HFF-Myc (cell line): ENCODE results near the gene MTM1.
A peak's percentile ranks its signal among the peaks of the same experiment; 100 is the strongest.

Experiments
- DNase-seq: peaks from one replicate; pipeline ENCODE4 v3.0.0-alpha.2; 2011; ENCODE audit warnings: low read depth; ENCODE audit errors: extremely low read depth
- H3K4me3 ChIP-seq: replicated peaks from 2 replicates; pipeline ENCODE4 v1.5.1; 2011; ENCODE audit warnings: low read depth, mild to moderate bottlenecking, control low read depth, low read length
- CTCF ChIP-seq: IDR thresholded peaks from 2 replicates; pipeline ENCODE4 v1.5.1; 2012; ENCODE audit warnings: mild to moderate bottlenecking, low read depth, low read length, control low read depth; ENCODE audit errors: missing control alignments

The MTM1 gene

DNA sequence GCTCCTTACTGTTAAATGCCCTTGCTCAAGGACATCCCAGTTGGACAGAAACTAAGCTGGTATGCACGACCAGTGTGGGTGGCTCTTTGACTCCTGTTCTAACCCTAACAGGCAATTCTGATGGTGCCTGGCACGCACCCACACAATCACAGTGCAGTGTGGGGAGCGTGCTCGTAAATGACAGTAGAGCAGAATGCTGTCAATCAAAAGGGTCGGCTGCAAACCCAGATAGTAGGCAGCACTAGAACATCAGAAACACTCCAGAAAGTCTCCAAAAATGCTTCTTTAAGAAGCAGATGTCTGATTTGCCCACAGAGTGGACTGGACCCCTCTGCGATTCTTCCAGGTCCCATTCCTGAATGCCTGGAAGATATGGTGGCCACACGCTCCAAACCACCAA, 37.6 kb upstream of the MTM1 start:
- no peak for DNase-seq
- TF ChIP-seq CTCF = no peak
- no peak overlapping the region for H3K4me3 ChIP-seq

GRCh38 chrX:150531467-150531866, 37.0 kb upstream of the MTM1 start:
- no peak for TF ChIP-seq CTCF
- H3K4me3 ChIP-seq = no peak overlapping the region
- no peak for DNase-seq

GRCh38 chrX:150533863-150534262, 34.6 kb upstream of the MTM1 start:
- DNase-seq = no peak
- no peak overlapping the region for H3K4me3 ChIP-seq
- no peak for TF ChIP-seq CTCF

- DNase-seq = no peak
- peak; percentile 16 for TF ChIP-seq CTCF
- H3K4me3 ChIP-seq = no peak overlapping the region
Observed at GRCh38 chrX:150536455-150537116, 31.8 kb upstream of the MTM1 start.

DNA sequence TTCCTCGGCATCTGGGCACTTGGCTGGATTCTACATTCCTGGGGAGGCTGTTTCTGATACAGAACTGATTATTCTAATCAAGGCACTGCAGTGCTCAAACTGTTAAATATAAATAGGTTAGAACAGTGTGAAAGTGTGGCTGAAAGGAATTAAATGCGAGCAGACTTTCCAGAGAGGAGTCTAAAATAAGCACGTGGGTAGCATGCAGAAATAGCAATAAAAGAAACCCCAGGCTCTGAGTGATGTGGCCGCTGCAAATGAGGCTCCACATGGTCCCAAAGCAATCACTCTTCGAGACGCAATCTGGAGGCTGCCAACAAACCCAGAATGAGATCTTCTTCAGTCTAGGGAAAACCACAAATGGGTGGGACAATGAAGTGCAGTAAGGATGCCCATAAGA, 30.6 kb upstream of the MTM1 start:
- no peak overlapping the region for H3K4me3 ChIP-seq
- TF ChIP-seq CTCF = no peak
- DNase-seq = no peak

- no peak overlapping the region for H3K4me3 ChIP-seq
- TF ChIP-seq CTCF = no peak
- DNase-seq = no peak
Observed at GRCh38 chrX:150540965-150541364, 27.5 kb upstream of the MTM1 start.

GRCh38 chrX:150542846-150543229, 25.6 kb upstream of the MTM1 start:
- no peak for TF ChIP-seq CTCF
- no peak overlapping the region for H3K4me3 ChIP-seq
- DNase-seq = no peak
